Kasumi-1 (cell line): ENCODE measurements around the gene IL9R.
"Not testable (repeated sequence)": the region's sequence is repeated elsewhere in the genome, so short reads cannot be mapped to it uniquely, and the experiment has no call there.

Experiments used
- DNase-seq, 2 experiments: peaks; one replicate each; lab custom pipeline; 2025; lab: John Stamatoyannopoulos, UW

IL9R gene, protein sequence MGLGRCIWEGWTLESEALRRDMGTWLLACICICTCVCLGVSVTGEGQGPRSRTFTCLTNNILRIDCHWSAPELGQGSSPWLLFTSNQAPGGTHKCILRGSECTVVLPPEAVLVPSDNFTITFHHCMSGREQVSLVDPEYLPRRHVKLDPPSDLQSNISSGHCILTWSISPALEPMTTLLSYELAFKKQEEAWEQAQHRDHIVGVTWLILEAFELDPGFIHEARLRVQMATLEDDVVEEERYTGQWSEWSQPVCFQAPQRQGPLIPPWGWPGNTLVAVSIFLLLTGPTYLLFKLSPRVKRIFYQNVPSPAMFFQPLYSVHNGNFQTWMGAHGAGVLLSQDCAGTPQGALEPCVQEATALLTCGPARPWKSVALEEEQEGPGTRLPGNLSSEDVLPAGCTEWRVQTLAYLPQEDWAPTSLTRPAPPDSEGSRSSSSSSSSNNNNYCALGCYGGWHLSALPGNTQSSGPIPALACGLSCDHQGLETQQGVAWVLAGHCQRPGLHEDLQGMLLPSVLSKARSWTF

DNA sequence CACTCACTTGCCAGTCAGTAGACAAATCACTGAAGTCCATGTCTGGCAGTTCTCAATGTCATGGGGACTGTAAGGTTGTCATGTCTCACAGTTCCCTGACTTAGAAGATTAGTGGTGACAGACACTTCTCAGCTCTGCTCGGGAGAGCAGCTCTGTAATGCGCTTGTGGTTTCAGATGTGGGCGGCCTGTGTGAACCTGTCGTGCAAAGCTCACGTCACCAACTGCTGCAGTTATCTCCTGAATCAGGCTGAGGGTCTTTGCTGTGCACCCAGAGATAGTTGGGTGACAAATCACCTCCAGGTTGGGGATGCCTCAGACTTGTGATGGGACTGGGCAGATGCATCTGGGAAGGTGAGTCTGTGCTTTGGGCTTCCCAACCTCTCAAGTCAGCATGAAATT lies at the start of gene IL9R:
IL9R (plus strand) TSS at position 261 of the 400 bp plus-strand sequence; CDS start at position 325, 64 bp downstream.
- DNase-seq = no peak

DNA sequence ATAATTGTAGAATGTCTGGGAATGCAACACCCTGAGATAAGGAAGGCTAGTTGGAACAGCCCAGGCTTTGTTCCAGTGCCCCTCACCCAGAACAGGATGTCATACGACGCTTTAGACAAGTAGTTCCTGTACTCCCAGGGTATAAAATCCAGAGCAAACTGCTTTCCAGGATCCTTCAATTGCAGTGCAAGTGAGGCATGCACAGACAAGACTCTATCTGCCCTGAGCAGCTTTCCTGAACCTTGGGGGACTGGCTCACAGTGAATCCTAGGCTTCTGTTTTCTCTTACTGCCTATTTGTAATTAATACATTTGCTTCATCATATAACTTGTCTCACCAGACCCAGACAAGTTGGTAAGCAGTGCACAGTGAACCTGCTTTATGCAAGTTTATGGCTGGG lies 48.4 kb upstream of the IL9R start:
- no peak for DNase-seq

DNA sequence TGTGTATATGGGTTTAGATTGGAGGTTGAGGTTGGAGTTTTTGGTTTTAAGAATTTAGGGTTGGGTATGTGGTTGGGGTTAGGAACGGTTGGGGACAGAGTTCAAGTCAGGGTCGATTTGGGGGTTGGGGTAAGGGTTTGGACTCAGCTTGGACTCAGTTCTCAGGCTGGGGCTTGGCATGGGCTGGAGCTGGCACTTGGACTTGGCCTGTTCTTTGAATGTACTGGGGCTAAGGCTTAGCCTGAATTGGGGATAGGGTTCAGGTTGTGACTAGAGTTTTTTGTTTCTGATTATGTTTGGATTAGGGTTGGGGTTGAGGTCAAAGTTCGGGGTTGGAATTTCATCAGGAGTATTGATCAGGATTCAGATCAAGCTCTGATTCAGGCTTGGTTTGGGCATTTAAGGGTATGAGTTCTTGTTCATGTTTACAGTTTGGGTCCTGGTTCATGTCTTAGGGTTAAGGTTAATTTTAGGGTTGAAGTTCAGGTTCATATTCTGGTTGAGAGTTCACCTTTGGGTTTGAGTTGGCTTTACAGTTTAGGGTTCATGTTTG lies 46.2 kb upstream of the IL9R start:
- DNase-seq = no peak

DNA sequence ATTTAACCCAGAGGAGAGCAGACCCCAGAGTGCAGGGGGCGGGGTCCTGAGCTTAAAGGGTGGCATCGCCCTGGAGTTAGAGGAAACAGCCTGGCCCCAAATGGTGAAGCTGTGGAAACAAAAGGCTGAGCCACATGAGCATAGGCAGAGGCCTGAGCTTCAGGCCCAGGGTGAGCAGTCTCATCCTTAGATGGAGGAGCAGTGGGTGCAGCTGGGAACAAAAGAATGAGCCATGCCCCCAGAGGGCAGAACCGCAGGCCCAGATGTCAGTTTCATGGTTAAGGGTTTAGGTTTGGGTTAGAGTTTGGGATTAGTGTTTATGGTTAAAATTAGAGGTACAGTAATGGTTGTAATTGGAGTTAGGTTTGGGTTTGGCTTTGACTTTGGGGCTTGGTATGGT lies 44.4 kb upstream of the IL9R start:
- DNase-seq = no peak

DNA sequence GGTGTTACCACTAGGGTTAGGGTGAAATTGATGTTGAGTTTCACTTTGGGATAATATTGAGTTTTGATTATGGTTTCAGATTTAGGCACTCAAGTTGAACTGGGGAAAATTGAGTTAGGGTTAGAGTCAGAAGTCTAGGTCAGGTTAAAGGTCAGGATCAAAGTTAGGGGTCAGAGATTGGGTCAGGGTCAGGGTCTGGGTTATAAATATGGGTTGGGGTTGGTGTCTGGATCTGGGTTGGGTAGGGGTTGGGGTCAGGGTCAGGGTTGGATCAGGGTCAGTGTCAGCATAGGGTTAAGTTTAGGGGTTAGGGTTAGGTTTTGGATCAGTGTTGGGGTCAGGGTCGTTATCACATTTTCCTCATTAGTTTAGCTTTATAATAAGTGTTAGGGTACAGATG lies 42.7 kb upstream of the IL9R start:
- DNase-seq = no peak

DNA sequence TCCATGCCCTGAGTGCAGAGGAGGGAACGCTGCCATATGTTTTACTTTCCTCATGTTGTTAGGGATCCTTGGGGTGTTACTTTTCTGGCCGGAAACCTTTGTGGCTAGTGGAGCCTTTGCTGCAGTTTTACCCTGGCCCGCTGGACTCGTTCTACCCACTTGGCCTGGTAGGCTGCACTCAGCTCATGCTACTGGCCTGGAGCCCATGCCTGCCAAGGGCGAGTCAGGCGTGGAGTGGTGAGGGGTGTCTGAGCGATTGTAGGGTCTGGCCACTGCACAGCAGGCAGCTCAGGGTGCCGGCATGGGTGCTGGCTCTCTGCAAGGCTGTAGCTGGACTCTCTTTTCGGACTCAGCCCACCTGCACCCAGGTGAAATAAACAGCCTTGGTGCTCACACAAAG lies 41.4 kb upstream of the IL9R start:
- no peak for DNase-seq

DNA sequence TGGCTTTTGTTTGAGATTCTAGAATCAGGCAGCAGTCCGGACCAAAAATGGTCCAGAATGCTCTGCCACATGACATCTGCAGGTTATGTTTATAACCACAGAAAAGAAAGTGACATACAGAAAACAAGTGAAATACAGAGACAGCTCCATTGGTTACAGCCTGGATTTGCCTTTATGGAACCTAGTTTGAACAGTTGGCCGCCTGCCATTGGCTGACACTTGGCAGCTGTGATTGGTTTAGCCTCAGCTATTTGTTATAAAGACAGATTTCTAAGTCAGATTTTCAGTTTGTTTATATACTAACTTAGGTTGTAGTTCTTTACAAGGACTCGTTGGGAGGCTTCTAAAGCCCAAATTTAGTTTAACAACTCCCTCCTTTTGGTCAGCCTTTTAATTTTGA lies 40.8 kb upstream of the IL9R start:
- DNase-seq = no peak

DNA sequence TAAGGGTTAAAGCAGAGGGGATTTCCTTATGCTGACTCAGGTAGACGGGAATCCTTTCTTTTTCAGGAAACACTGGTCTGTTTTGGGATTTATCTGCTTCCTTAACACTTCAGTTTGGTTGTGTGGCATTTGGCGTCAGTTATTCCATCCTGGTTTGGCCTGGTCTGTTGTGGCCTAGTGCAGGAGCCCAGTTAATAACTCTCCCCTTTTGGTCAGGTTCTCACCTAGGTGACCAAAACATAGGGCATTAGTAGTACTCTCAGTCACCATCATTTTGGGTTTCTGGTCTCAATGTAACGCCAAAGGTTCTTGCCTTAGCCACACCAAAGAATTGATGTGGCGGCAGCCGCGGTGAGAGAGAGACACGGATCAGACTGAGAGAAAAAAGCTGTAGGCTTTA lies 39.7 kb upstream of the IL9R start:
- DNase-seq = no peak

DNA sequence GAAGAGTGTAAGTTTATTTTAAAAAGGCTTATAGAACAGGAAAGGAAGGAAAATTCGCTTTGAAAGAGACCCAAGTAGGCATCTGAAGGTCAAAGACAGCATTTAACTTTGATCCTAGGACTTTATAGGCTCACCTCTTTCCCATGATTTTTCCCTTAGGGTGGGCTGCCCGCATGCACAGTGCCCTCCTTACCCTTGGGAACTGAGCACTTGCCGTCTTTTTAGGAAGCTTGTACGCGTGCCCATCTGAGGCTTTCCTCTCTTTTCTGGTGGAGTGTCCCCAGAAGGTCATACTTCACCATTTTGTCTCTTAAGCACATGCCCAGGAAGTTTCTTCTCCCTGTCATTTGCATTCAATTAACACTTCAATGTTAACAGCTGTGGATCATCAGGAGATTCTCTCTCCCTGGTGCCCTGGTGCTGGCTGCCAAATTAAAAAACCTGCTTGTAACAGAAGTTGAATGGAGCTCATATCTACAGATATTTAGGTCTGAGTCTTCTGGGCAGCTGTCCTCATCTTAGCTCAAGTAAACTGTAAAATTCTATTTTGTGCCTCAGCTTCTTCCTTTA lies 38.4 kb upstream of the IL9R start:
- DNase-seq = no peak

DNA sequence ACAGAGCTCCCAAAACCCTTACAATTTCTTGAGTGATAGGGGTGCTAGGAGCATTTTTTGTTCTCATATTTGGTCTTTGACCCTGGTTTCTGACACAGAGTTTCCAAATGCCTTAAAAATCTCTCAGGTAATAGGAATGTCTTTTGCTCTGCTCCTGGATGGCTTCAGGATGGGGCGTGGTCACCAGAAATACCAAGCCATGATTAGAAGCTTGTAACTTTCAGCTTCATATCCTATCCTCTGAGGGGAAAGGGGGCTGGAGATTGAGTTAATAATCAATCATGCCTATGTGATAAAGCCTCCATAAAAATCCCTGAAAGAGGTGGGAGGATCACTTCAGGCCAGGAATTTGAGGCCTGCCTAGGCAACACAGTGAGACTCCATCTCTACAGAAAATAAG lies 34.6 kb upstream of the IL9R start:
- DNase-seq = no peak

DNA sequence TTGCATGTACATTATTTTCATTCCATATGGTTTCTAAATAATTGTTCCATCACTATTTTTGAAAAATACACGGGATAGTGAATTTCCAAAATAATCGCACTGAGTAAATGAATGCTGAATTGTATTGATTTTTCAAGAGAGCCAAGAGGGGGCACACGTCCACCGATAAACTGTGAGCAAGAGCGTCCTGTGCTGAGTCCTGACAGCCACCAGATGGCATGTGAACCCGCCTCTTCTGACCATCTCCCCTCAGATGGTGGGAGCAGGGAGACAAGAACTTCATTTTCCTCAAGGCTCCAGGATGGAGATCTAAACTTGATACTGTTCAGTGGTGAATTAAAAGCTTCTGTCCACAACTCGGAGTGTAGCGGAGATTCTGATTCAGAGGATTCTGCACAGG lies 30.6 kb upstream of the IL9R start:
- DNase-seq = peak; percentile 51 to 62

DNA sequence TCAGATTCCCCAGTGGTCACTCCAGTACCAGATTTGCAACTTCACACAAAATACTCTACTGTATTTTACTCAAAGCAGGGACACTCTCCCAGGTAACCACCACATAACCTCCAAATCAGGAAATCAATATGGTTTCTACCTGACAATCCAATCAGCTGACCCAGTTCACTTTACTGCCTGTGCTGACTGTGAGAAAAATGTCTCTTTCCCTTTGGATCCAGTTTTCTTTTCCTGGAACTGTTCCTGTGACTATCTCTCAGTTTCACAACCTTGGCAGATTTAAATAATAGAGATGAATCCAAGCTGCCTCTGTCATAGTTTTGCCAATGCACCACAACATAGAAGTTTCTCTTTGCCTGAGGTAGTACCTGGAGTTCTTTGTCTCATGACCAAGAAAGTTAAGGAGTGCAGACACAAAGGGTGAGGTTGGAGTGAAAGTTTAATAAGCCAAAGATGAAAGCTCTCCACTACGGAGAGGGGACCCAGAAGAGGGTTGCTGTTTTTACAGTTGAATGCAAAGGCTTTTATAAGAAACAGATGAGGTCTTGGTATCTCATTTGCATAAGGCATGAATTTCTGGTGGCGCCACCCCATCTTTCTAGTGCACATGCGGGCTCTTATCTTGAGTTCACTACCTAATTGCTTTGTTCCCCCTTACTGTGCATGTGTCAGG lies 29.7 kb upstream of the IL9R start:
- DNase-seq = no peak

DNA sequence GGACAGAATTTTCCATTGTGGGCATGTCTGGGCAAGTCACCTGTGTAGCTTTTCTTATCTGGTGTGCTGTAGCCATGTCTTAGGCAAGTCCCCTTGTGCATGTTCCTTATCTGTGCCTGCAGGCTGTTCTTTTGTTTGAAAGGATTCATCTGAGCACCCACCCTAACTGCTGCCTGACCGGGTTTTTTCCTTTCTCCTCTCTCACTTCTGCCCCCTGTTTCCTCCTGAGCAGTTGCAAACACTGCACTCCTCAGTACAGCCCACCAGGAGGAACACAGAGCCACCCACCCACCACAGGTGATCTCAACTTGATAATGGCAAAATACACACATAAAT lies 29.2 kb upstream of the IL9R start:
- DNase-seq = no peak

DNA sequence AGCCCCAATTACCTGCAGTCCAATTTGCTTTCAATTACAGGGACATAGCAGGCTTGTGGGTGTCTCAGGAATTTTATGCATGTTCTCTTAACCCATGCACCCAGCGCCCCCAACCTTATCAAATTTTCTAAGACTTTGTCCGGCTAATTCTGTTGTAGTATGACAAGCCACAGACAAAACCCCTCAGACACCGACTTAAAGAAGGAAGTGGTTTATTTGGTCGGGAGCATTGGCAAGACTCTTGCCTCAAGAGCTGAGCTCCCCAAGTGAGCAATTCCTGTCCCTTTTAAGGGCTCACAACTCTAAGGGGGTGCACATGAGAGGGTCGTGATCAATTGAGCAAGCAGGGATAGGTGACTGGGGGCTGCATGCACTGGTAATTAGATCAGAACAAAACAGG lies 28.7 kb upstream of the IL9R start:
- DNase-seq = peak; percentile 3 to 4

DNA sequence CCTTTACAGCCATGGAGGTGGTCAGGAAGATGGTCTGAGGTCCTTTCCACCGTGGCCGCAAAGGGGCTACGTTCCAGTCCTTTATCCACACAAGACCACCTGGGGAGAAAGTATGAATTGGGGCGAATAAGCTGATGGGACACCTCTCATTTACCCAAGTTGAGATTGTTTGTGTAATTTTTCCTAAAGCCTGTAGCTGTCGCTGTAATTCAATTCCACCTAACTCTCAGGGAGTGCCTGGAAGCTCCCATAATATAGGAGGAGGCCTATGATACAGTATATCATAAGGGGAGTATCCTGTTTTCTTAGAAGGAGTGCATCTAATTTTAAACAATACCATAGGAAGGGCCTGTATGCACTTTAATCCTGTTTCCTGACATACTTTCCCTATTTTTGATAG lies 25.8 kb upstream of the IL9R start:
- not testable (repeated sequence) for DNase-seq

DNA sequence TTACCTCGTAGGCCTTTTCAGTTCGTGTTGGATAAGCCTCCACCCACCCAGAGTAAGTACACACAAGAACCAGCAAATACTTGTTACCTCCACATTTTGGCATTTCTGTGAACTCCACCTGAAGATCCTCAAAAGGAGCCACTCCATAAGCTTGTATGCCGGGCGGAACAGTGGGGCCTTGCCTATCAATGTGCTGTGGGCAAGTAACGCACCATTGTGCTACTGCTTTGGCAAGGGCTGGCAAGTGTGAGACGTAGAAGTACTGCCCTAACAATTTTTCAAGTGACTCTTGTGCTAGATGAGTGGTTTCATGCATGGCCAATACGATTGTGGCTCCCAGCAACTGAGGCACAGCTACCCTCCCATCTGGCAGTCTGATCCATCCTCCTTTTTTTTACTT lies 25.3 kb upstream of the IL9R start:
- DNase-seq = not testable (repeated sequence)

DNA sequence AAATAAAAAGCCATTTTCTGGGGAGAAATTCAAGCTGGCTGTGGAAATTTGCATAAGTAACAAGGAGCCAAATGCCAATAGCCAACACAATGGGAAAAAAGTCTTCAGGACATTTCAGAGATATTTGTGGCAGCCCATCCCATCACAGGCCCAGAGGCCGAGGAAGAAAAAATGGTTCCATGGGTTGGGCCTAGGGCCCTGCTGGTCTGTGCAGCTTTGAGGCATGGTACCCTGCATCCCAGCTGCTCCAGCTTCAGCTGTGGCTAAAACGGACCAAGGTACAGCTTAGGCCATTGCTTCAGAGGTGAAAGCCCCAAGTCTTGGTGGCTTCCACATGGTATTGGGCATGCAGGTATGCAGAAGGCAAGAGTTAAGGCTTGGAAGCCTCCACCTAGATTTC lies 14.2 kb upstream of the IL9R start:
- no peak for DNase-seq

DNA sequence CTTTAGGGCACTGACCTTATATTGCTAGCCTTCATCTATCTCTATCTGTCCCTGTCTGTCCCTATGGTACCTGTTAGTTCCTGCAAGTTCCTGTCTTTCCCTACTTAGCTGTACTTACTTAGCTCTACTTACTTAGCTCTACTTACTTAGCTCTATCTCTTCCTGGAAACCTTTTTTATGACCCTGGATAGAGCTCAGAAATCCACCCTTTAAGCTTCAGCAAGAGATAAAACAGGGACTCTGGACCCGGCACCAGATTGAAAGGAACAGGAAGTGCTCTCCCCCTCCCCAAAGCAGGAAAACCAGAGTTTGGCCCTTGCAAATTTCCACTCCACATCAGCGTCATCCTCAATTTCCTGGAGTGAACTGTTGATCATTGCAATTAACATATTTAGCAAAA lies 12.3 kb upstream of the IL9R start:
- no peak for DNase-seq

DNA sequence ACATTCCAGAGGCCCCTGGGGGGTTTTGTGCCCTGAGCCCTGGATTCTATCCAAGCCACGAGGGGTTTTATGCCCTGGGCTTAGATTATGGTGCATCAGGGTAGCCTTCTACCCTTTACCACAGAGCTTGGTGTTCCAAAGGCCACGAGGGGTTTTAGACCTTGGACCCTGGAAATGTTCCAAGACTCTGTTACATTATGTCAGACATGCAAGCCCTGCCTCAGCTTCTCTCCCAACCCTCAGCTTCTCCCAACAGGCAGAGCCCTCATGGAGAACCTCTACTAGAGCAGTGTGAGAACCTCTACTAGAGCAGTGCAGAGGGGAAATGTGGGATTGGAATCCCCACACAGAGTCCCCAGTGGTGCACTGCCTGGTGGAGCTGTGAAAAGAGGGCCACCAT lies 10.5 kb upstream of the IL9R start:
- DNase-seq = not testable (repeated sequence)

DNA sequence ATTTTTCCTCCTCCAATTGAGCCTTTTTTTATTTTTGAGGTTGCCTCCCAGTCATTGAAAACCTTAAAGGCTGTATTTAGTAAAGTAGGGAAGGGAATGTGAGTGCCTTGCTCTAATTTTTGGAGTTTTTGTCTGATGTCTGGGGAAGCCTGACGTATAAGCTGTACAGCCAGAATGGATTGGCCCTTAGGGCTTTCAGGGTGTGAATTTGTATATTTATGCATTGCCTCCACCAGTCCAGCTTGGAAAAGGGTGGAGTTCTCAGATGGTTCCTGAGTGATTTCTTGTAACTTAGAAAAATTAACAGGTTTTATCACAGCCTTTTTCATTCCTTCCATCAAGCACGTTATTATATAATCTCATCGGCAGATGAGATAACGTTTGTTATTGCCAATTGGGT lies 8.6 kb upstream of the IL9R start:
- DNase-seq = no peak

DNA sequence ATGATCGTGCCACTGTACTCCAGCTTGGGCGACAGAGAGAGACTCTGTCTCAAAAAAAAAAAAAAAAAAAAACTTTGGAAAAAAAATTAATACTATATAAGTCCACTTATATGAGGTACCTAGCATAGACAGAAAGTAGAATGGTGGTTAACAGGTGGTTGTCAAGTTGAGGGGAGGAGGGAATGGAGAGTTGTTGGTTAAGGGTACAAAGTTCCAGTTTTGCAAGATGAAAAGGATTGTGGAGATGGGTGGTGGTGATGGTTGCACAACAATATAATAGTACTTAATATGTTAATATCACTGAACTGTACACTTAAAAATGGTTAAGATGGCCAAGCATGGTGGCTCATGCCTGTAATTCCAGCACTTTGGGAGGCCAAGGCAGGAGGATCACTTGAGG lies 4.1 kb upstream of the IL9R start:
- no peak for DNase-seq

DNA sequence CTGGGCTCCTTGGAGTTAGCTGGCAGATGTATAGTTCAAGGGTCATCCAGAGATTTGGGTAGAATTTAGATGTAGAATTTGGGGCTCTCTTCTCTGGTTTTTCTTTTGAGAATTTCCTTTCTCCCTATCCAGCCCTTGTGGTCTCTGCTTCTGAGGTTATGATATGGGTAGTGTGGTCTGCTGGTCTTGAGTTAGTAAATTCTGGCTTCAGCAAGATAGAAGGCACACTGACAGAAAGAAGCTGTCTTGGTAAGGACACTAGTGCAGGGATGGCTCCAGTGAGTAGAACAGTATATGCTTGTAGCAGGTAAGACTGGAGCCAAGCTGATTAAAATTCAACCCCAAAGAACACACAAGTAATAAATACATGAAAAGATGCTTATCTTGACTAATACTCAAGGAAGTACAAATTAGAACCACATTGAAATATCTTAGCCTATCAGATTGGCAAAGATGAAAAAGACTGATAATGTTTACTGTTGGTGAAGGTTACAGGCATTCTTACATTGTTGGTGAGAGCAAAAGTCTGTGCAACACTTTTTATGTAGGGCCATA lies 2.1 kb upstream of the IL9R start:
- DNase-seq = no peak

DNA sequence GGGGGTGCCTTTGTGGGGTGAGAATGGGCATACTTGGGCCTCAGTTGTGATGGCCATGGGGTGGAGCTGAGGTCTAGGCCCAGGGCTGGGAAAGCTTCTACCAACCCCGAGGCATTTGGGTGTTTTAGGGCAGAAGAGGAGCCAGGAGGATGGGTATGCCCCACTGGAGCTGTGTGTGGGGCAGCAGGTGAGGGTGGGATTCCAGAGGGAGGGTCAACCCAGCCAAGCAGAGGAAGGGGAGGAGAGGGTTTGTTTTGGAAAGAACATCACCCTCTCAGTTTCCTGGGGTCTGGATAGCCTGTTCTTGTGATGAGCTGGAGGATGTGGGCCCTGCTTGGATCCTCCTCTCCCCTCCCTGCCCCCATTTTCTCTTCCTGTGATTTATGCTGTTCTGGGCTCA lies 620 bp downstream of the IL9R start:
- no peak for DNase-seq
